IMR-90 (cell line): ENCODE data around the gene USH1G. TPM values are rescaled to one million over a fixed set of nuclear protein-coding genes. Genes with fewer than 3 reads are reported as not detected.

ENCODE experiments used
- ATAC-seq: fragments of 200-7000 bp; cut with Tn5 transposase; 2 replicates; pipeline ENCODE4 v1.9.1; 2020; ENCODE audit warnings: low read depth, mild to moderate bottlenecking, moderate library complexity
- BruUV-seq: library from RNA; stranded (reverse); fragments of 400-500 nt; replicated peaks from 2 replicates; lab custom pipeline; 2021; lab: Mats Ljungman, UMichigan
- CTCF ChIA-PET: fragments of 300-600 bp; formaldehyde crosslinking; extraction: SDS; loops from one replicate; lab custom pipeline; 2021; ENCODE audit warnings: antibody characterized with exemption; lab: Yijun Ruan, JAX
- POLR2A ChIA-PET: fragments of 300-600 bp; sonication (Branson Sonifier 250); formaldehyde crosslinking; loops from one replicate; lab custom pipeline; 2022; ENCODE audit warnings: antibody characterized with exemption; ENCODE audit not compliant: unreplicated experiment; lab: Charles Lee
- DNase-seq: peaks from one replicate; pipeline ENCODE4 v3.0.0; 2013
- H2AFZ ChIP-seq: replicated peaks from 2 replicates; pipeline ENCODE3; 2013; ENCODE audit warnings: low read length, mild to moderate bottlenecking; ENCODE audit not compliant: poor library complexity
- H2AK5ac ChIP-seq: 2 replicates; pipeline ENCODE4 v1.6.1; 2013; ENCODE audit warnings: low read depth, low read length, inconsistent platforms
- H2AK9ac ChIP-seq: replicated peaks from 2 replicates; pipeline ENCODE3; 2013; ENCODE audit warnings: mild to moderate bottlenecking, low read depth, low read length, moderate library complexity; ENCODE audit not compliant: poor library complexity
- H2BK120ac ChIP-seq: 2 replicates; pipeline ENCODE4 v1.6.1; 2013; ENCODE audit warnings: low read depth, low read length, inconsistent platforms
- H2BK15ac ChIP-seq: 3 replicates; pipeline ENCODE4 v1.6.1; 2013; ENCODE audit warnings: low read depth, low read length, inconsistent platforms
- H2BK20ac ChIP-seq: 2 replicates; pipeline ENCODE4 v1.6.1; 2013; ENCODE audit warnings: low read depth, mild to moderate bottlenecking, inconsistent platforms, low read length, moderate library complexity
- H2BK5ac ChIP-seq: 2 replicates; pipeline ENCODE4 v1.6.1; 2013; ENCODE audit warnings: mild to moderate bottlenecking, low read depth, low read length, inconsistent platforms; ENCODE audit not compliant: poor library complexity, severe bottlenecking
- H3K14ac ChIP-seq: replicated peaks from 2 replicates; pipeline ENCODE4 v1.6.1; 2013; ENCODE audit warnings: low read depth, low read length, inconsistent platforms
- H3K18ac ChIP-seq: 2 replicates; pipeline ENCODE4 v1.6.1; 2013; ENCODE audit warnings: low read depth, low read length, control low read depth
- H3K23ac ChIP-seq: 2 replicates; pipeline ENCODE4 v1.6.1; 2013; ENCODE audit warnings: low read depth, low read length, inconsistent platforms
- H3K27ac ChIP-seq: 2 replicates; pipeline ENCODE4 v1.5.1; 2013; ENCODE audit warnings: mild to moderate bottlenecking, control low read depth, low read length; ENCODE audit not compliant: insufficient read depth
- H3K27me3 ChIP-seq: 2 replicates; pipeline ENCODE4 v1.6.1; 2013; ENCODE audit warnings: low read length; ENCODE audit not compliant: control insufficient read depth, insufficient read depth
- H3K36me3 ChIP-seq: 2 replicates; pipeline ENCODE4 v1.6.1; 2013; ENCODE audit warnings: low read length, mixed read lengths; ENCODE audit not compliant: control insufficient read depth, insufficient read depth
- H3K4ac ChIP-seq: 2 replicates; pipeline ENCODE4 v1.6.1; 2013; ENCODE audit warnings: low read depth, low read length, inconsistent platforms
- H3K4me1 ChIP-seq: 2 replicates; pipeline ENCODE4 v1.6.1; 2013; ENCODE audit warnings: low read length, mixed read lengths; ENCODE audit not compliant: control insufficient read depth, insufficient read depth
- H3K4me2 ChIP-seq: 2 replicates; pipeline ENCODE4 v1.6.1; 2013; ENCODE audit warnings: low read depth, mild to moderate bottlenecking, control low read depth, low read length, moderate library complexity
- H3K4me3 ChIP-seq: 2 replicates; pipeline ENCODE4 v1.5.1; 2013; ENCODE audit warnings: low read depth, mild to moderate bottlenecking, control low read depth, low read length, moderate library complexity; ENCODE audit not compliant: insufficient read depth
- H3K56ac ChIP-seq: 2 replicates; pipeline ENCODE4 v1.6.1; 2013; ENCODE audit warnings: low read length, inconsistent platforms; ENCODE audit not compliant: insufficient read depth; ENCODE audit errors: extremely low read depth
- H3K79me1 ChIP-seq, 2 experiments: 2 replicates each; pipeline ENCODE4 v1.6.1; 2013; ENCODE audit warnings: low read length in 2 of 2, inconsistent platforms in 1 of 2, low read depth in 1 of 2
- H3K9ac ChIP-seq: 2 replicates; pipeline ENCODE4 v1.6.1; 2013; ENCODE audit warnings: low read depth, low read length, control low read depth
- H3K9me1 ChIP-seq: 2 replicates; pipeline ENCODE4 v1.6.1; 2013; ENCODE audit warnings: low read length, inconsistent platforms; ENCODE audit not compliant: insufficient read depth
- H3K9me3 ChIP-seq: 2 replicates; pipeline ENCODE4 v1.6.1; 2013; ENCODE audit warnings: low read length; ENCODE audit not compliant: control insufficient read depth, insufficient read depth
- H4K20me1 ChIP-seq: 2 replicates; pipeline ENCODE4 v1.6.1; 2013; ENCODE audit warnings: low read length, inconsistent platforms; ENCODE audit not compliant: insufficient read depth
- H4K5ac ChIP-seq: 2 replicates; pipeline ENCODE4 v1.6.1; 2013; ENCODE audit warnings: mild to moderate bottlenecking, low read depth, low read length, control low read depth
- H4K8ac ChIP-seq, 2 experiments: 2 replicates each; pipeline ENCODE4 v1.6.1; 2013; ENCODE audit warnings: low read depth in 2 of 2, low read length in 2 of 2, control low read depth in 1 of 2, inconsistent platforms in 1 of 2
- H4K91ac ChIP-seq: 2 replicates; pipeline ENCODE4 v1.6.1; 2013; ENCODE audit warnings: low read depth, low read length, inconsistent platforms; ENCODE audit not compliant: insufficient read depth
- POLR2A ChIP-seq: IDR thresholded peaks from 2 replicates; pipeline ENCODE4 v1.6.1; 2012; ENCODE audit warnings: mild to moderate bottlenecking, low read depth, low read length
- RAD21 ChIP-seq: IDR thresholded peaks from 2 replicates; pipeline ENCODE4 v1.6.1; 2012; ENCODE audit warnings: low read length, improper control_type of control experiment
- WGBS, 2 experiments: methylation state at CpG; one replicate each; pipeline versions ENCODE4 v1.1.5 to v1.1.7; 2013; ENCODE audit warnings: missing lambda C conversion rate in 2 of 2; ENCODE audit not compliant: insufficient read length in 1 of 2; ENCODE audit errors: extremely low coverage in 2 of 2; 5-methylcytosine and 5-hydroxymethylcytosine counted together
- dilution Hi-C: fragments of 300-500 bp; cut with HindIII; formaldehyde crosslinking; loops from one replicate; pipeline ENCODE4 v1.14.3; 2018; ENCODE audit warnings: low sequenced_read_pairs; ENCODE audit not compliant: unreplicated experiment
- in situ Hi-C: fragments of 300-500 bp; cut with MboI; formaldehyde crosslinking; loops from 3 replicates; pipeline ENCODE4 v1.14.3; 2019; ENCODE audit warnings: low sequenced_read_pairs, inconsistent platforms, mixed read lengths
- intact Hi-C: fragments of 100-400 bp; cut with micrococcal nuclease; formaldehyde crosslinking; loops from 2 replicates; pipeline ENCODE4 v1.10.0; 2022
- polyA plus RNA-seq, 3 experiments: library from polyadenylated mRNA; depleted of rRNA; stranded (reverse); fragments of >200 nt; gene quantifications; 2 replicates each; pipeline ENCODE4 v1.2.3, GENCODE V29; 2012; ENCODE audit warnings: low replicate concordance in 1 of 3
- total RNA-seq: library from RNA; depleted of rRNA; stranded (reverse); fragments of >200 nt; gene quantifications from 2 replicates; pipeline ENCODE4 v1.2.3, GENCODE V29; 2012

USH1G gene
- total and polyA plus RNA-seq, 2 of the 4 experiments (the other 2 are of a cell fraction): not detected

- no peak overlapping the region for H4K8ac ChIP-seq
Observed at GRCh38 chr17:74921769-74922168, 1.3 kb downstream of the USH1G start.

More at GRCh38 chr17:74921769-74922168, 1.3 kb downstream of the USH1G start:
- H2AK5ac ChIP-seq: no peak overlapping the region
- WGBS, 2 experiments: 76% methylated on average over 2 of the region's 2 CpGs; no CpG with 5 or more reads in 1 of the 2 experiments
- no peak overlapping the region for H3K4me2 ChIP-seq
- no peaks in the 10 kb centered on the region for H3K79me1 ChIP-seq
- CTCF ChIA-PET: no interaction called here
- H2BK120ac ChIP-seq: no peak overlapping the region
- H3K9me3 ChIP-seq: no peaks in the 10 kb centered on the region
- no peak overlapping the region for H3K18ac ChIP-seq
- H2BK20ac ChIP-seq: no peak overlapping the region
- no peak overlapping the region for H3K56ac ChIP-seq
- H3K4me1 ChIP-seq: no peaks in the 10 kb centered on the region
- H2BK5ac ChIP-seq: no peak overlapping the region
- no TSS peak for BruUV-seq
- POLR2A ChIA-PET: no interaction called here
- ATAC-seq: no peak
- peaks cover 78% of the 10 kb centered on the region for H3K27me3 ChIP-seq
- no peak for DNase-seq
- H3K14ac ChIP-seq: no peak overlapping the region
- H3K4me3 ChIP-seq: no peak overlapping the region
- H3K36me3 ChIP-seq: no peaks in the 10 kb centered on the region
- no peak overlapping the region for H3K23ac ChIP-seq
- no peak overlapping the region for H2AK9ac ChIP-seq
- H3K9me1 ChIP-seq: no peaks in the 10 kb centered on the region
- TF ChIP-seq POLR2A (no peak), RAD21 (no peak)
- in situ Hi-C loops: no loop called here
- no peak overlapping the region for H2AFZ ChIP-seq
- no peak overlapping the region for H3K27ac ChIP-seq
- dilution Hi-C loops: no loop called here
- no peak overlapping the region for H4K91ac ChIP-seq
- H4K20me1 ChIP-seq: no peaks in the 10 kb centered on the region
- no peak overlapping the region for H3K9ac ChIP-seq
- no peak overlapping the region for H2BK15ac ChIP-seq
- intact Hi-C loops: no loop called here
- no peak overlapping the region for H3K4ac ChIP-seq
- no peak overlapping the region for H4K5ac ChIP-seq
